ENCODE data around the gene RPL28.

DNA sequence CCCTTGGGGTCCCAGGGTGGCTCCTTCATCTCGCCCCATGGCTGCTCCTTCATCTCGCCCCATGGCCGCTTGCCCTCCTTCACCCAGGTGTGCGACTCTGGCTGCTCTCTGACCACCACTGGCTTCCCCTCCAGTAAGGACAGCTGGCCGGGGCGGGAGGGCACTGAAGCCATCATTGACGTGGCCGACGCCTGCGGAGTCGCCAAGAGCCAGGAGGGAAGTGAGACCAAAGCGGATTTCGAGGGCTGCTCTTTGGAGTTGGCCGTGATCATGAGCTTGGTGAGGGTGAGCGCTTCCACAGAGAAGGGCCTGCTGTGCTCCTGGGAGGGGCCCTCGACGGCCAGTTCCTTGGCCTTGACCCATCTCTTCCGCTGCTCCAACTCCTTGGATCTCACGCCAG, 27.2 kb upstream of the RPL28 start:
- TF ChIP-seq, protein P1, sequence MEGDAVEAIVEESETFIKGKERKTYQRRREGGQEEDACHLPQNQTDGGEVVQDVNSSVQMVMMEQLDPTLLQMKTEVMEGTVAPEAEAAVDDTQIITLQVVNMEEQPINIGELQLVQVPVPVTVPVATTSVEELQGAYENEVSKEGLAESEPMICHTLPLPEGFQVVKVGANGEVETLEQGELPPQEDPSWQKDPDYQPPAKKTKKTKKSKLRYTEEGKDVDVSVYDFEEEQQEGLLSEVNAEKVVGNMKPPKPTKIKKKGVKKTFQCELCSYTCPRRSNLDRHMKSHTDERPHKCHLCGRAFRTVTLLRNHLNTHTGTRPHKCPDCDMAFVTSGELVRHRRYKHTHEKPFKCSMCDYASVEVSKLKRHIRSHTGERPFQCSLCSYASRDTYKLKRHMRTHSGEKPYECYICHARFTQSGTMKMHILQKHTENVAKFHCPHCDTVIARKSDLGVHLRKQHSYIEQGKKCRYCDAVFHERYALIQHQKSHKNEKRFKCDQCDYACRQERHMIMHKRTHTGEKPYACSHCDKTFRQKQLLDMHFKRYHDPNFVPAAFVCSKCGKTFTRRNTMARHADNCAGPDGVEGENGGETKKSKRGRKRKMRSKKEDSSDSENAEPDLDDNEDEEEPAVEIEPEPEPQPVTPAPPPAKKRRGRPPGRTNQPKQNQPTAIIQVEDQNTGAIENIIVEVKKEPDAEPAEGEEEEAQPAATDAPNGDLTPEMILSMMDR (IDR thresholded peaks at IDR 0.05) = no peak
- TF ChIP-seq POLR2A (IDR thresholded peaks at IDR 0.05) = no peak
